GM23248 (cell line): ENCODE results near the gene TMEM39B.

Experiments
- EZH2 ChIP-seq: fragments of 200-600 bp; sonication (generic); IDR thresholded peaks from 2 replicates; pipeline ENCODE4 v1.6.1; 2018; ENCODE audit warnings: antibody characterized with exemption, mild to moderate bottlenecking; ENCODE audit not compliant: insufficient read depth, poor library complexity, severe bottlenecking
- EZH2phosphoT487 ChIP-seq: fragments of 200-600 bp; sonication (generic); IDR thresholded peaks from 2 replicates; pipeline ENCODE4 v1.6.1; 2018; ENCODE audit warnings: antibody characterized with exemption, moderate library complexity, mild to moderate bottlenecking, low read depth; ENCODE audit not compliant: insufficient read depth

DNA sequence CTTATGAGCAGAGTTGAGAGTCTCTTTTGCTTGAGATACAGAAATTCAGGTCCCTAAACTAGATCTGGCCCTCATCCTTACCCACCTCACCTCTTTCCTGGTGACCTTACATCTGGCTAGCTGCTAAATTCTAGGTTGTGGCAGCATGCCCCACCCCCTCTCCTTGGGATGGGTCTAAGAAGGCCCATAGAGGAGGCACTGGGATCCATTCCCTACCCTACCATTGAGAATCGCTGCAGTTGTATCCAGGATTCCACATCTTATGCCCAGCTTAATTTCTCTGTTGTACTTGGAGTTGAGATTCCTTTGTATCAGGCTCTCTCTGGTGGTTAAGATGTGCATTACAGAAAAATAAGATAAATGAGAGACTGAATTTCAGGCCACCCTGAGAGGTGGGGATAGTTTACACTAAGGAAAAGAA is 9.5 kb upstream of the TMEM39B start:
- no peak for TF ChIP-seq EZH2
- TF ChIP-seq EZH2phosphoT487 = no peak
